SK-N-SH (cell line): Measurements from ENCODE around the gene MRGPRX1. TPM values are rescaled to one million over a fixed set of nuclear protein-coding genes. Genes with fewer than 3 reads are reported as not detected.

ENCODE experiments used
- CTCF ChIA-PET: fragments of 300-600, 350-600 bp; formaldehyde crosslinking; extraction: SDS; loops from one replicate; lab custom pipeline; 2021; lab: Yijun Ruan, JAX
- POLR2A ChIA-PET: fragments of 350-600 bp; sonication (Branson Sonifier 250); formaldehyde crosslinking; extraction: SDS; loops from one replicate; lab custom pipeline; 2020; ENCODE audit warnings: antibody characterized with exemption, inconsistent platforms; lab: Yijun Ruan, JAX
- DNase-seq: peaks from one replicate; pipeline ENCODE4 v3.0.0; 2012
- H2AFZ ChIP-seq: fragments of 200-600 bp; sonication (generic); 2 replicates; pipeline ENCODE4 v1.8.1; 2016; ENCODE audit warnings: antibody characterized with exemption, mild to moderate bottlenecking, low read depth
- H3F3A ChIP-seq: fragments of 200-600 bp; sonication (generic); replicated peaks from 2 replicates; pipeline ENCODE3; 2016; ENCODE audit warnings: antibody characterized with exemption, mild to moderate bottlenecking; ENCODE audit not compliant: insufficient read depth
- H3K27ac ChIP-seq, 2 experiments: fragments of 200-500 bp in 1 of 2; fragments of 200-600 bp in 1 of 2; sonication (Bioruptor generic) in 1 of 2; sonication (generic), shearing (Covaris generic) in 1 of 2; 2 replicates each; pipeline versions ENCODE4 v1.5.1 to v1.6.1; 2014 to 2016; ENCODE audit warnings: low read depth in 2 of 2, inconsistent platforms in 1 of 2, low read length in 1 of 2, mild to moderate bottlenecking in 1 of 2, mixed read lengths in 1 of 2
- H3K27me3 ChIP-seq: fragments of 200-600 bp; sonication (generic), shearing (Covaris generic); 2 replicates; pipeline ENCODE4 v1.6.1; 2016; ENCODE audit warnings: mixed run types; ENCODE audit not compliant: insufficient read depth
- H3K36me3 ChIP-seq, 2 experiments: fragments of 200-500 bp in 1 of 2; fragments of 200-600 bp in 1 of 2; sonication (Bioruptor generic) in 1 of 2; sonication (generic) in 1 of 2; replicated peaks in 1 of 2; 2 replicates each; pipeline versions ENCODE3 to v1.5.1; 2014 to 2016; ENCODE audit warnings: low read length in 1 of 2, mild to moderate bottlenecking in 1 of 2; ENCODE audit not compliant: insufficient read depth in 2 of 2, control insufficient read depth in 1 of 2
- H3K4me1 ChIP-seq, 2 experiments: fragments of 200-500 bp in 1 of 2; fragments of 200-600 bp in 1 of 2; sonication (Bioruptor generic) in 1 of 2; sonication (generic), shearing (Covaris generic) in 1 of 2; 2 replicates each; pipeline versions ENCODE4 v1.5.1 to v1.6.1; 2014 to 2016; ENCODE audit warnings: low read depth in 1 of 2, low read length in 1 of 2, mixed run types in 1 of 2; ENCODE audit not compliant: insufficient read depth in 2 of 2, control insufficient read depth in 1 of 2
- H3K4me2 ChIP-seq: fragments of 200-600 bp; sonication (generic), shearing (Covaris generic); 2 replicates; pipeline ENCODE4 v1.6.1; 2017; ENCODE audit warnings: mixed run types
- H3K4me3 ChIP-seq, 2 experiments: fragments of 200-500 bp in 1 of 2; fragments of 200-600 bp in 1 of 2; sonication (Bioruptor generic) in 1 of 2; sonication (generic), shearing (Covaris generic) in 1 of 2; 2 replicates each; pipeline versions ENCODE4 v1.5.1 to v1.8.1; 2014 to 2016; ENCODE audit warnings: low read depth in 2 of 2, inconsistent platforms in 1 of 2, low read length in 1 of 2, mild to moderate bottlenecking in 1 of 2, mixed read lengths in 1 of 2, moderate library complexity in 1 of 2
- H3K79me2 ChIP-seq: fragments of 200-600 bp; sonication (generic); 2 replicates; pipeline ENCODE4 v1.8.1; 2017; ENCODE audit warnings: mild to moderate bottlenecking; ENCODE audit not compliant: insufficient read depth
- H3K9ac ChIP-seq: fragments of 200-600 bp; sonication (generic); 2 replicates; pipeline ENCODE4 v1.6.1; 2017; ENCODE audit warnings: mixed run types
- H3K9me2 ChIP-seq: fragments of 200-600 bp; sonication (generic); 2 replicates; pipeline ENCODE4 v1.6.1; 2017; ENCODE audit warnings: mixed run types
- H3K9me3 ChIP-seq: fragments of 200-600 bp; sonication (generic); 2 replicates; pipeline ENCODE4 v1.6.1; 2017; ENCODE audit warnings: mixed run types, mild to moderate bottlenecking, moderate library complexity
- H4K20me1 ChIP-seq: fragments of 200-600 bp; sonication (generic); 2 replicates; pipeline ENCODE4 v1.6.1; 2017; ENCODE audit warnings: mild to moderate bottlenecking, mixed run types; ENCODE audit not compliant: insufficient read depth
- ELF1 ChIP-seq: IDR thresholded peaks from 2 replicates; pipeline ENCODE4 v1.4.0; 2012
- FOSL2 ChIP-seq: IDR thresholded peaks from 2 replicates; pipeline ENCODE4 v1.4.0; 2012; ENCODE audit warnings: low read depth, mild to moderate bottlenecking, moderate library complexity, borderline replicate concordance
- JUND ChIP-seq: IDR thresholded peaks from 2 replicates; pipeline ENCODE4 v1.4.0; 2012
- MAX ChIP-seq: IDR thresholded peaks from 2 replicates; pipeline ENCODE4 v1.4.0; 2012; ENCODE audit warnings: low read depth
- NFIC ChIP-seq: IDR thresholded peaks from 2 replicates; pipeline ENCODE4 v1.4.0; 2012; ENCODE audit warnings: borderline replicate concordance
- RFX5 ChIP-seq: IDR thresholded peaks from 2 replicates; pipeline ENCODE4 v1.6.1; 2012; ENCODE audit warnings: mild to moderate bottlenecking, improper control_type of control experiment, low read length
- RXRA ChIP-seq: IDR thresholded peaks from 2 replicates; pipeline ENCODE4 v1.4.0; 2012; ENCODE audit warnings: low read depth, mild to moderate bottlenecking, borderline replicate concordance
- SIN3A ChIP-seq: IDR thresholded peaks from 2 replicates; pipeline ENCODE4 v1.6.1; 2012; ENCODE audit warnings: low read depth, mild to moderate bottlenecking, low read length, moderate library complexity, borderline replicate concordance
- SMC3 ChIP-seq: IDR thresholded peaks from 2 replicates; pipeline ENCODE4 v1.6.1; 2012; ENCODE audit warnings: low read depth, low read length, improper control_type of control experiment
- TAF1 ChIP-seq: IDR thresholded peaks from 2 replicates; pipeline ENCODE4 v1.6.1; 2012; ENCODE audit warnings: low read depth, mild to moderate bottlenecking, low read length, moderate library complexity, borderline replicate concordance
- TCF12 ChIP-seq: IDR thresholded peaks from 2 replicates; pipeline ENCODE4 v1.4.0; 2012
- TEAD4 ChIP-seq: IDR thresholded peaks from 2 replicates; pipeline ENCODE4 v1.4.0; 2012; ENCODE audit warnings: mild to moderate bottlenecking, borderline replicate concordance; ENCODE audit not compliant: insufficient read depth
- WGBS: methylation state at CpG from one replicate; pipeline ENCODE4 v1.1.6; 2017; ENCODE audit warnings: low lambda C conversion rate; 5-methylcytosine and 5-hydroxymethylcytosine counted together
- polyA plus RNA-seq, 3 experiments: library from polyadenylated mRNA; depleted of rRNA; stranded (reverse); fragments of >200 nt; gene quantifications; 2 replicates each; pipeline ENCODE4 v1.2.3, GENCODE V29; 2012
- TF ChIP-seq, protein P1 (sequence below): IDR thresholded peaks from 2 replicates; pipeline ENCODE4 v1.4.0; 2012; ENCODE audit warnings: low read depth, borderline replicate concordance
- TF ChIP-seq, protein P2 (sequence below): fragments of 200-600 bp; sonication (generic); IDR thresholded peaks from 2 replicates; pipeline ENCODE4 v1.6.1; 2017; ENCODE audit warnings: antibody characterized with exemption, mild to moderate bottlenecking, moderate library complexity
- TF ChIP-seq, protein P3 (sequence below): IDR thresholded peaks from 2 replicates; pipeline ENCODE4 v1.6.1; 2012; ENCODE audit warnings: mild to moderate bottlenecking, low read depth, low read length, moderate library complexity
- TF ChIP-seq, protein P4 (sequence below): IDR thresholded peaks from 2 replicates; pipeline ENCODE4; 2012

Gene MRGPRX1
- polyA plus RNA-seq, 1 of the 3 experiments (the other 2 are of a cell fraction): not detected

- POLR2A ChIA-PET: no interaction called here
- TF ChIP-seq MAX (no peak), TAF1 (no peak), NFIC (no peak)
- TF ChIP-seq, protein P1, sequence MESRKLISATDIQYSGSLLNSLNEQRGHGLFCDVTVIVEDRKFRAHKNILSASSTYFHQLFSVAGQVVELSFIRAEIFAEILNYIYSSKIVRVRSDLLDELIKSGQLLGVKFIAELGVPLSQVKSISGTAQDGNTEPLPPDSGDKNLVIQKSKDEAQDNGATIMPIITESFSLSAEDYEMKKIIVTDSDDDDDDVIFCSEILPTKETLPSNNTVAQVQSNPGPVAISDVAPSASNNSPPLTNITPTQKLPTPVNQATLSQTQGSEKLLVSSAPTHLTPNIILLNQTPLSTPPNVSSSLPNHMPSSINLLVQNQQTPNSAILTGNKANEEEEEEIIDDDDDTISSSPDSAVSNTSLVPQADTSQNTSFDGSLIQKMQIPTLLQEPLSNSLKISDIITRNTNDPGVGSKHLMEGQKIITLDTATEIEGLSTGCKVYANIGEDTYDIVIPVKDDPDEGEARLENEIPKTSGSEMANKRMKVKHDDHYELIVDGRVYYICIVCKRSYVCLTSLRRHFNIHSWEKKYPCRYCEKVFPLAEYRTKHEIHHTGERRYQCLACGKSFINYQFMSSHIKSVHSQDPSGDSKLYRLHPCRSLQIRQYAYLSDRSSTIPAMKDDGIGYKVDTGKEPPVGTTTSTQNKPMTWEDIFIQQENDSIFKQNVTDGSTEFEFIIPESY: no peak
- Histone ChIP-seq H3K4me3 (no peak overlapping the region), H3K9ac (no peak overlapping the region), H3K4me1 (no peaks in the 10 kb centered on the region), H3K9me2 (no peaks in the 10 kb centered on the region), H3K4me2 (no peak overlapping the region), H2AFZ (no peak overlapping the region), H3F3A (no peaks in the 10 kb centered on the region), H3K27ac (no peak overlapping the region), H3K36me3 (no peaks in the 10 kb centered on the region), H3K9me3 (no peaks in the 10 kb centered on the region), H4K20me1 (no peaks in the 10 kb centered on the region), H3K27me3 (no peaks in the 10 kb centered on the region; the same call in 1 of the 2 replicates), H3K79me2 (no peaks in the 10 kb centered on the region)
- DNase-seq: no peak
- CTCF ChIA-PET: no interaction called here
- WGBS: 7% methylated on average over 2 of the region's 2 CpGs
Observed at GRCh38 chr11:18912883-18913282, 26.3 kb downstream of the MRGPRX1 start.

GRCh38 chr11:18907391-18907790, 31.8 kb downstream of the MRGPRX1 start:
- 64% methylated on average over 3 of the region's 3 CpGs for WGBS
- Histone ChIP-seq H3K27me3 (no peaks in the 10 kb centered on the region; the same call in 1 of the 2 replicates), H3K27ac (no peak overlapping the region), H3K9ac (no peak overlapping the region), H3F3A (no peaks in the 10 kb centered on the region), H2AFZ (no peak overlapping the region), H3K9me2 (no peaks in the 10 kb centered on the region), H3K9me3 (no peaks in the 10 kb centered on the region), H3K4me2 (no peak overlapping the region), H3K36me3 (no peaks in the 10 kb centered on the region), H3K4me3 (no peak overlapping the region), H3K4me1 (no peaks in the 10 kb centered on the region), H4K20me1 (no peaks in the 10 kb centered on the region), H3K79me2 (no peaks in the 10 kb centered on the region)
- DNase-seq: no peak
- ChIA-PET CTCF (interaction anchor here (1.3 kb wide), 1 partner anchor 163 kb away, joined by 3 read pairs; no protein-coding TSS in a partner anchor), POLR2A (no interaction called here)
- no peak for TF ChIP-seq TCF12
- no peak for TF ChIP-seq TEAD4
- no peak for TF ChIP-seq ELF1
- TF ChIP-seq, protein P2, sequence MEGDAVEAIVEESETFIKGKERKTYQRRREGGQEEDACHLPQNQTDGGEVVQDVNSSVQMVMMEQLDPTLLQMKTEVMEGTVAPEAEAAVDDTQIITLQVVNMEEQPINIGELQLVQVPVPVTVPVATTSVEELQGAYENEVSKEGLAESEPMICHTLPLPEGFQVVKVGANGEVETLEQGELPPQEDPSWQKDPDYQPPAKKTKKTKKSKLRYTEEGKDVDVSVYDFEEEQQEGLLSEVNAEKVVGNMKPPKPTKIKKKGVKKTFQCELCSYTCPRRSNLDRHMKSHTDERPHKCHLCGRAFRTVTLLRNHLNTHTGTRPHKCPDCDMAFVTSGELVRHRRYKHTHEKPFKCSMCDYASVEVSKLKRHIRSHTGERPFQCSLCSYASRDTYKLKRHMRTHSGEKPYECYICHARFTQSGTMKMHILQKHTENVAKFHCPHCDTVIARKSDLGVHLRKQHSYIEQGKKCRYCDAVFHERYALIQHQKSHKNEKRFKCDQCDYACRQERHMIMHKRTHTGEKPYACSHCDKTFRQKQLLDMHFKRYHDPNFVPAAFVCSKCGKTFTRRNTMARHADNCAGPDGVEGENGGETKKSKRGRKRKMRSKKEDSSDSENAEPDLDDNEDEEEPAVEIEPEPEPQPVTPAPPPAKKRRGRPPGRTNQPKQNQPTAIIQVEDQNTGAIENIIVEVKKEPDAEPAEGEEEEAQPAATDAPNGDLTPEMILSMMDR: no peak
- no peak for TF ChIP-seq RXRA
- no peak for TF ChIP-seq JUND
- TF ChIP-seq, protein P1: no peak
- TF ChIP-seq, protein P3, sequence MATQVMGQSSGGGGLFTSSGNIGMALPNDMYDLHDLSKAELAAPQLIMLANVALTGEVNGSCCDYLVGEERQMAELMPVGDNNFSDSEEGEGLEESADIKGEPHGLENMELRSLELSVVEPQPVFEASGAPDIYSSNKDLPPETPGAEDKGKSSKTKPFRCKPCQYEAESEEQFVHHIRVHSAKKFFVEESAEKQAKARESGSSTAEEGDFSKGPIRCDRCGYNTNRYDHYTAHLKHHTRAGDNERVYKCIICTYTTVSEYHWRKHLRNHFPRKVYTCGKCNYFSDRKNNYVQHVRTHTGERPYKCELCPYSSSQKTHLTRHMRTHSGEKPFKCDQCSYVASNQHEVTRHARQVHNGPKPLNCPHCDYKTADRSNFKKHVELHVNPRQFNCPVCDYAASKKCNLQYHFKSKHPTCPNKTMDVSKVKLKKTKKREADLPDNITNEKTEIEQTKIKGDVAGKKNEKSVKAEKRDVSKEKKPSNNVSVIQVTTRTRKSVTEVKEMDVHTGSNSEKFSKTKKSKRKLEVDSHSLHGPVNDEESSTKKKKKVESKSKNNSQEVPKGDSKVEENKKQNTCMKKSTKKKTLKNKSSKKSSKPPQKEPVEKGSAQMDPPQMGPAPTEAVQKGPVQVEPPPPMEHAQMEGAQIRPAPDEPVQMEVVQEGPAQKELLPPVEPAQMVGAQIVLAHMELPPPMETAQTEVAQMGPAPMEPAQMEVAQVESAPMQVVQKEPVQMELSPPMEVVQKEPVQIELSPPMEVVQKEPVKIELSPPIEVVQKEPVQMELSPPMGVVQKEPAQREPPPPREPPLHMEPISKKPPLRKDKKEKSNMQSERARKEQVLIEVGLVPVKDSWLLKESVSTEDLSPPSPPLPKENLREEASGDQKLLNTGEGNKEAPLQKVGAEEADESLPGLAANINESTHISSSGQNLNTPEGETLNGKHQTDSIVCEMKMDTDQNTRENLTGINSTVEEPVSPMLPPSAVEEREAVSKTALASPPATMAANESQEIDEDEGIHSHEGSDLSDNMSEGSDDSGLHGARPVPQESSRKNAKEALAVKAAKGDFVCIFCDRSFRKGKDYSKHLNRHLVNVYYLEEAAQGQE: no peak
- no peak for TF ChIP-seq SMC3
- no peak for TF ChIP-seq RFX5
- TF ChIP-seq MAX: no peak
- TF ChIP-seq, protein P4, sequence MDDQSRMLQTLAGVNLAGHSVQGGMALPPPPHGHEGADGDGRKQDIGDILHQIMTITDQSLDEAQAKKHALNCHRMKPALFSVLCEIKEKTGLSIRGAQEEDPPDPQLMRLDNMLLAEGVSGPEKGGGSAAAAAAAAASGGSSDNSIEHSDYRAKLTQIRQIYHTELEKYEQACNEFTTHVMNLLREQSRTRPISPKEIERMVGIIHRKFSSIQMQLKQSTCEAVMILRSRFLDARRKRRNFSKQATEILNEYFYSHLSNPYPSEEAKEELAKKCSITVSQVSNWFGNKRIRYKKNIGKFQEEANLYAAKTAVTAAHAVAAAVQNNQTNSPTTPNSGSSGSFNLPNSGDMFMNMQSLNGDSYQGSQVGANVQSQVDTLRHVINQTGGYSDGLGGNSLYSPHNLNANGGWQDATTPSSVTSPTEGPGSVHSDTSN: no peak
- no peak for TF ChIP-seq SIN3A
- TF ChIP-seq FOSL2: no peak
